AG09319 (cell line): ENCODE data around the gene FBRSL1.
A peak's percentile ranks its signal among the peaks of the same experiment; 100 is the strongest.

Source experiments
- DNase-seq: peaks from one replicate; pipeline ENCODE4 v3.0.0-alpha.2; 2010; ENCODE audit warnings: low read depth; ENCODE audit errors: extremely low read depth
- CTCF ChIP-seq: IDR thresholded peaks from 2 replicates; pipeline ENCODE4 v1.5.1; 2011; ENCODE audit warnings: low read depth, mild to moderate bottlenecking, inconsistent platforms, low read length, moderate library complexity

FBRSL1 gene

DNA sequence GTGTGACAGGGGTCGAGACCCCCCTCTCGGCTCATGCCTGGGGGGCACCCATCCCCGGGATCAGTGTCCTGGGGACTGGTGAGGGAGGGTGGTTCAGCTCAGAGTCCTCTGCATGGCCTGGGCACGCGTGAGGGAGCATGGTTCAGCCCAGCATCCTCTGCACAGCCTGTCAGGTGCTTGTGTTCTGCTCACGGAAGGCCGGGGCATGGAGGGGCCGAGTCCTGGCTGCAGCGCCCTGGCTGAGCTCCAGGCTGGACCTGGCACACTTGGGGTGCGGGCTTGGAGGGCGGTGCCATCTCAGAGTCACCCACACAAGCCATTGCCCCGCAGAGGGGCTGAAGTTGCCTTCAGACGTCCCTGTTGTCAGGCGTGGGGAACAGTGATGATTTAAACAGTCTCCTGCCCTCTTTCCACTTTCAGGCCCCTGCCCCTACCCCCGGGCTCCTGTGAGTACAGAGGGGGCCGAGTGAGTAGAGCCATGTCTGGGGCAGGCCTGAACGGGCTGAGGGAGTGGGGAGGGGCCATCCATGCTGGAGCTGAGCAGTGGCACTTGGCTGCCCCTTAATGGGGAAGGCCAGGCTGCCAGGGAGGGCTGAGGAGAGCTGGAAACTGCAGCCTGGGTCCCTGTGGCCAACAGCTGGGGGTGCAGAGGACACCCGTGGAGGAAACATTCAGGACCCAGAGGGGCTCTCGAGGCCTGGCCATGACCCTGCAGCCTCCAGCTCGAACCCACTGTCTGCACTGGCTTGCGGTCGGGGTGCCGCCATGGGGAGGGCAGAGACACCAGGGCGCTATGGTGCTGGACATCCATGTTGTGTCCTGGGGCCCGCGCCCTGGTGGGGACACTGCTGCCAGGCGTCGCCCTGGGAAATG, 22.5 kb downstream of the FBRSL1 start:
- TF ChIP-seq CTCF = no peak

DNA sequence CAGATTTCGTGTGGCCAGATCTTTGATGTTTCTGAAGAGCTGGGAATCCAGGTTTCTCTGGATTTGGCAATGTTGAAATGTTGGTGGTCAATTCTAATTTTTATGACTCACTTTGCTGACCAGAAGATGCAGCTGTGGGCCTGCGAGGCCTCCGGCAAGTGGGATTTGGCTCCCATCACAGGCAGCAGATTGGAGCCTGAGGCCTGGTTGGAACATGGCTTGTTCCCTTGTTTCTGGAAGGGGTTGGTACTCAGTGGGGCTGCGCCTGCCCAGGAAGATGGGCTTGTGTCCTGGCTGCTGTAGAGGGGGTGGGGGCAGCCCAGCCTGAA, 23.1 kb downstream of the FBRSL1 start:
- no peak for TF ChIP-seq CTCF
- peak; percentile 25 for DNase-seq

More for the DNA sequence above, 22.5 kb downstream of the FBRSL1 start:
- no peak for DNase-seq

- TF ChIP-seq CTCF = no peak
- DNase-seq = no peak
These were observed 23.6 kb downstream of the FBRSL1 start for GRCh38 chr12:132513458-132514135.

DNA sequence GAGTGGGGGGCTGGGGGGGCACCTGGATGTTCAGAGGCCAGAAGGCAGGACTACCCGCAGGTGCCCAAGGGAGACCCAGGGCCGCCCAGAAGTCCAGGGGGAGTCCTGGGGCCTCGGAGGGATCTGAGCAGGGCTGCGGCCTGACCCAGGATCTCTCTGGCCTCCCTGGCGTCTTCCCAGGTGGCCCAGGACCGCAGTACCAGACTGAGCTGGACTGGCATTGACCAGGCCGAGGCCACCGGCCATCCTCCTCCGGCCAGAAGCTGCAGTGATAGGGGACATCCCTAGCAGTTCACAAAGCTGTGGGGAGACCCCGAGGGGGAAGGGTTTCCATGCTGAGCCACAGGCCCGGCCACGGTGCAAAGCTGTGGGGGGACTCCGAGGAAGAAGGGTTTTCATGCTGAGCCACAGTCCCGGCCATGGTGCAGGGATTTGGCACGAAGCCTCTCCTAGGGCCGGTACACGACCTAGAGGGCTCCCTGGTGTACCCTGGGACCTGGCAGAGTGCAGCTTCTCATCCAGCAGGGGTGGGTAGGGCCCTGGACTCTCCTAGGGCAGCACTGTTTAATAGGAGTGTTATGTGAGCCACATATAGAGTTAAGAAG, 24.4 kb downstream of the FBRSL1 start:
- no peak for TF ChIP-seq CTCF
- no peak for DNase-seq

DNA sequence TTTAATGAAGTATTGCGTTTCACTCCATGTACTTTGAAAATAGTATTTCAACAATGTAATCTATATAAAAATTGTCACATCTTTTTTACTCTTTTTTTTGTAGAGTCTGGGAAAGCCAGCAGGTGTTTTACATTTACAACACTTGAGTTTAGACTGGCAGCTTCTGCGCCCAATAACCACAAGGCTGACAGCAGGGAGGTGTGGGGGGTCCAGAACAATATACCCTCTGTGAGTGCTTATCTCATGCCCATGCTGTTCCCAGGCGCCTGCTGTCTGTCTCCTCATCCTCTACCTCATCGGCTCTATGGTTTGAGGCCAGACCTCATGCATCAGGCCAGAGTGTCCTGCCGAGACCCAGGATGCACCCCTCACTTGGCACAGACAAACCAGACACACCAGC, 24.9 kb downstream of the FBRSL1 start:
- no peak for DNase-seq
- TF ChIP-seq CTCF = no peak

DNA sequence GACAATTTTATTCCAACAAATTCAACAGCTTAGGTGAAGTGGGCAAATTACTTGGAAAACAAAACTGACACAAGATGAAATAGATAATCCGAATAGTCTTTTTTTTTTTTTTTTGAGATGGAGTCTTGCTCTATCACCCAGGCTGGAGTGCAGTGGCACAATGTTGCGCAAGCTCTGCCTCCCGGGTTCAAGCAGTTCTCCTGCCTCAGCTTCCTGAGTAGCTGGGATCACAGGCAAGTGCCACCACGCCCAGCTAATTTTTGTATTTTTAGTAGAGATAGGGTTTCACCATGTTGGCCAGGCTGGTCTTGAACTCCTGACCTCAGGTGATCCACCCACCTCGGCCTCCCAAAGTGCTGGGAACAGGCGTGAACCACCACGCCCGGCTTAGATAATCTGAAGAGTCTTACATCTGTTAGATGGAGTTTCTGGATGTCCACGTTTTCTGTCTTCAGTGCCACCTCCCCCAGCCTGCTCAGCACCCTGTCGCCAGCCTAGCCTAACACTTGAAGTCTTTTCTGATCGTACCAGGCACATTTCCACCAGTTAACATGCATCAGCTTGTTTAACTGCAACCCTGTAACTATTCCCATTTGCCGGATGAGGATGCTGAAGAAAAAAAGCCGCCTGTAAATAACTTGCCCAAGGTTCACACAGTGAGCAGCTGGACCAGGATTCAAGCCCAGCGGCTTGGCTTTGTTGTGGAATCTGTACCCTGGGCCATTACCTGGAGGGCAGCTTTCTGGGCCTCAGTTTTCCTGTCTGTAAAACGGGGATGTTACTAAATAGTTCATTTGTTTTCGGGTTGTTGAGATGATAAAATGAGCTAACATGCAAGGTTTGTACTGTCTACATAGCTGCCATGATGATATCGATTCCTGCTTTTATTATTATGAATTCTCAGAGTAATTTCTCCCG, 26.4 kb downstream of the FBRSL1 start:
- no peak for DNase-seq
- no peak for TF ChIP-seq CTCF
